ENCODE data around the gene RGS10.
"Not testable (repeated sequence)": the region's sequence is repeated elsewhere in the genome, so short reads cannot be mapped to it uniquely, and the experiment has no call there.

RGS10 gene, protein sequence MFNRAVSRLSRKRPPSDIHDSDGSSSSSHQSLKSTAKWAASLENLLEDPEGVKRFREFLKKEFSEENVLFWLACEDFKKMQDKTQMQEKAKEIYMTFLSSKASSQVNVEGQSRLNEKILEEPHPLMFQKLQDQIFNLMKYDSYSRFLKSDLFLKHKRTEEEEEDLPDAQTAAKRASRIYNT

GRCh38 chr10:119542357-119542987 is at the start of gene RGS10:
TSS of gene RGS10 (minus strand) at chr10:119542719. CDS start at chr10:119542638, 81 bp downstream.
- no peak for TF ChIP-seq CTCF (IDR thresholded peaks at IDR 0.05; ENCODE audit: low read depth, low read length)
- DNase-seq (ENCODE audit: extremely low read depth, low read depth): no peak

DNA sequence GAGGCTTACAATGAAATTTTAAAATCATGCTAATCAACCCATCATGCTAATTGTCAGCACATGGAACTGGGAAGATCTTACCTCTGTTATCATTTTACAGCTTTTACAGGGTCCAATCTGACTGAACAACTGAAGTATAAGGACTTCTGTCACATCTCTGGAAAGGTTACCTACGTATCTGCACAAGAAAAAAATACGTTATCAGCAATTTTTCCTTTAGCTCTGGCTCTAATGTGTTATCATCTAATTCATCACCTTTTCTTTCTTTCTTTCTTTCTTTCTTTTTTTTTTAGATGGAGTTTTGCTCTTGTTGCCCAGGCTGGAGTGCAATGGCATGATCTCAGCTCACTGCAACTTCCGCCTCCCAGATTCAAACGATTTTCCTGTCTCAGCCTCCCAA is 45.6 kb upstream of the RGS10 start:
- no peak for DNase-seq (ENCODE audit: extremely low read depth, low read depth)
- no peak for TF ChIP-seq CTCF (IDR thresholded peaks at IDR 0.05; ENCODE audit: low read depth, low read length)

GRCh38 chr10:119578355-119578754 is 35.8 kb upstream of the RGS10 start:
- DNase-seq (ENCODE audit: extremely low read depth, low read depth): no peak
- no peak for TF ChIP-seq CTCF (IDR thresholded peaks at IDR 0.05; ENCODE audit: low read depth, low read length)

GRCh38 chr10:119575991-119576390 is 33.5 kb upstream of the RGS10 start:
- no peak for TF ChIP-seq CTCF (IDR thresholded peaks at IDR 0.05; ENCODE audit: low read depth, low read length)

DNA sequence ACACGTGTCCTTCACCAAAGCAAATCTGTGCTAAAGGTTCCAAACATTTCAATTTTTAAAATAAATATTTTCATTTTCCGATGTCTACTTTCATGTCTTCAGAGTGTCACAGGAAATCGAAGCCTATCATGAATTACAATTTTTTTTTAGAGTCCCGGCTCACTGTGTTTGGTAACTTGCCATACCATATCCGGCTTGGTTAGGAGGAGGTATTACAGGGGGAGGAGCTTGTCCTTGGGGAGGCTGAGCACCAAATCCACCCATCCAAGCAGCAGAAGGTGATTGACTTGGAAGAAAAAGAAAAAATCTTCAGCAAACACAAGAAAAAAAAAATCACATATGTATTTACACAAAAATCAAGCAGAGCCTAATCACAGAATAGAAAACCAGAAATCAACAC is 33.0 kb upstream of the RGS10 start:
- DNase-seq (ENCODE audit: extremely low read depth, low read depth): no peak
- TF ChIP-seq CTCF (IDR thresholded peaks at IDR 0.05; ENCODE audit: low read depth, low read length): no peak

More at GRCh38 chr10:119575991-119576390, 33.5 kb upstream of the RGS10 start:
- no peak for DNase-seq (ENCODE audit: extremely low read depth, low read depth)

DNA sequence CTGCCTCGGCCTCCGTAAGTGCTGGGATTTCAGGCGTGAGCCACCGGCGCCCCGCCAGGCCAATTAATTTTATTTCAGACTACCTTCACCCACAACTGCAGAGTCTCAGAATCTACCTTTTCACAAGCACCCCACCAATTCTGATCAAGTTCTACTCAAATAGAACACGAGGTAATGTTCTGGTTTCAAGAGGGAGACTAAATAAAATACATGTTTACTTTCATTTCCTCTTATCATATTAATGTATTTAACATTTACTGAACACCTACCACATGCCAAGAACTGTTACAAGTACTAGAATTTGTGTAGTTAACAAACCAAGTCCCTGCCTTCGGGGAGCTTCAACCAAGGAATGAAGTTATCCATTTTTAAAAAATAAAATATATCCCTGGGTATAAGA is 25.5 kb upstream of the RGS10 start:
- no peak for DNase-seq (ENCODE audit: extremely low read depth, low read depth)
- no peak for TF ChIP-seq CTCF (IDR thresholded peaks at IDR 0.05; ENCODE audit: low read depth, low read length)

DNA sequence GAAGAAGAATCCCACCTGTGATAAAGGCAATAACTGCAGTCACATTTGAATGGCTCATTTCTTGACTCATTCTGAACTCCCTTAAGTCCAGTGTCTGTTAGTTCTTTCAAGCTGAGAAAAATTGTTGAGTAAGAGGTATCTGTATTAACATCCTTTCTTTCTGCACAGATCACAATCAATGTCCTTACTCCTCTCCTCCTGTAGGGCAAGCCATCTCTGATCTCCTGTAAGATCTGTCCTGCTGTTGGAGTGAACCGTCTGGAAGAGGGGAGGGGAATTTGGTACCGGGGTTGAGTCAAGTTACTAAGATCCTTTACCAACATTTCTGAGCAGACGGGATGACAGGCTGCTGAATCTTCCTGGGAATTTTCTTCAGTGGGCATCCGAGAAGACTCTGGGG is 19.6 kb upstream of the RGS10 start:
- DNase-seq (ENCODE audit: extremely low read depth, low read depth): no peak
- TF ChIP-seq CTCF (IDR thresholded peaks at IDR 0.05; ENCODE audit: low read depth, low read length): no peak

GRCh38 chr10:119559511-119559910 is 17.0 kb upstream of the RGS10 start:
- not testable (repeated sequence) for DNase-seq (ENCODE audit: extremely low read depth, low read depth)

DNA sequence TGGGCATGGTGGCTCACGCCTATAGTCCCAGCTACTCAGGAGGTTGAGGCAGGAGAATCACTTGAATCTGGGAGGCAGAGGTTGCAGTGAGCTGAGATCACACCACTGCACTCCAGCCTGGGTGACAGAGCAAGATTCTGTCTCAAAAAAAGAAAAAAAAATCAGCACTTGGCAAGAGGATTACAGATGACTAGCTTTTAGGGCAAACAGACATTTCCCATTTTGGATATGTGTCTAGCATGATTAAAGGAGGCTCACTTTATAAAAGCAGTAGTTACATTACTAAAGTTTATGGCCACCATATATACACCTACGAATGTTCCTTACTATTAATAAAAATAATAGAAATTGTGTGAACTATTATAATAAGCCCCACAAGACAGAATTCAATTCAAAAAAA is 13.6 kb upstream of the RGS10 start:
- DNase-seq (ENCODE audit: extremely low read depth, low read depth): not testable (repeated sequence)
